ENCODE measurements around the gene HECTD4.
A peak's percentile ranks its signal among the peaks of the same experiment; 100 is the strongest.

Gene HECTD4

GRCh38 chr12:112321245-112321644 lies 61.0 kb downstream of the HECTD4 start:
- DNase-seq (ENCODE audit: low spot score): no peak

- no peak for DNase-seq (ENCODE audit: low spot score)
Measured at GRCh38 chr12:112319395-112319794, 62.8 kb downstream of the HECTD4 start.

- no peak for DNase-seq (ENCODE audit: low spot score)
Measured at GRCh38 chr12:112317481-112317880, 64.8 kb downstream of the HECTD4 start.

- DNase-seq (ENCODE audit: low spot score): no peak
Measured at GRCh38 chr12:112314981-112315380, 67.2 kb downstream of the HECTD4 start.

- no peak for DNase-seq (ENCODE audit: low spot score)
Measured at GRCh38 chr12:112309797-112310196, 72.4 kb downstream of the HECTD4 start.

- no peak for DNase-seq (ENCODE audit: low spot score)
Measured at GRCh38 chr12:112308652-112309051, 73.6 kb downstream of the HECTD4 start.

GRCh38 chr12:112308161-112308560 lies 74.1 kb downstream of the HECTD4 start:
- DNase-seq (ENCODE audit: low spot score): no peak

- DNase-seq (ENCODE audit: low spot score): no peak
Measured at GRCh38 chr12:112307317-112308011, 74.8 kb downstream of the HECTD4 start.

GRCh38 chr12:112305951-112306350 lies 76.3 kb downstream of the HECTD4 start:
- no peak for DNase-seq (ENCODE audit: low spot score)

- no peak for DNase-seq (ENCODE audit: low spot score)
Measured at GRCh38 chr12:112304436-112304835, 77.8 kb downstream of the HECTD4 start.

GRCh38 chr12:112303799-112304198 lies 78.4 kb downstream of the HECTD4 start:
- no peak for DNase-seq (ENCODE audit: low spot score)

- no peak for DNase-seq (ENCODE audit: low spot score)
Measured at GRCh38 chr12:112303004-112303403, 79.2 kb downstream of the HECTD4 start.

- DNase-seq (ENCODE audit: low spot score): no peak
Measured at GRCh38 chr12:112299704-112300103, 82.5 kb downstream of the HECTD4 start.

- DNase-seq (ENCODE audit: low spot score): no peak
Measured at GRCh38 chr12:112297188-112297587, 85.0 kb downstream of the HECTD4 start.

GRCh38 chr12:112296183-112296582 lies 86.0 kb downstream of the HECTD4 start:
- DNase-seq (ENCODE audit: low spot score): no peak

GRCh38 chr12:112294793-112295192 lies 87.4 kb downstream of the HECTD4 start:
- DNase-seq (ENCODE audit: low spot score): no peak

GRCh38 chr12:112288638-112289037 lies 93.6 kb downstream of the HECTD4 start:
- no peak for DNase-seq (ENCODE audit: low spot score)

- no peak for DNase-seq (ENCODE audit: low spot score)
Measured at GRCh38 chr12:112285600-112286401, 96.4 kb downstream of the HECTD4 start.

GRCh38 chr12:112283546-112283945 lies 98.7 kb downstream of the HECTD4 start:
- no peak for DNase-seq (ENCODE audit: low spot score)

GRCh38 chr12:112282920-112283319 lies 99.3 kb downstream of the HECTD4 start:
- DNase-seq (ENCODE audit: low spot score): no peak

GRCh38 chr12:112275836-112276235 lies 106.4 kb downstream of the HECTD4 start:
- peak; percentile 32 for DNase-seq (ENCODE audit: low spot score)

- no peak for DNase-seq (ENCODE audit: low spot score)
Measured at GRCh38 chr12:112275207-112275606, 107.0 kb downstream of the HECTD4 start.

GRCh38 chr12:112270673-112271072 lies 111.6 kb downstream of the HECTD4 start:
- no peak for DNase-seq (ENCODE audit: low spot score)

Data from globus pallidus (tissue), 1 donor.